ENCODE data around the gene R3HDM2.

R3HDM2 gene

GRCh38 chr12:57380300-57380699, 50.5 kb downstream of the R3HDM2 start:
- TF ChIP-seq REST (IDR thresholded peaks at IDR 0.05; ENCODE audit: insufficient read depth in 1 of 2, low read depth in 2 of 2, low read length in 2 of 2) (no peak), SIN3A (IDR thresholded peaks at IDR 0.05; ENCODE audit: borderline replicate concordance, insufficient read depth, low read length) (no peak), TAF1 (IDR thresholded peaks at IDR 0.05; ENCODE audit: borderline replicate concordance, insufficient read depth, low read length) (no peak), FOXP2 (optimal IDR thresholded peaks at IDR 0.05; ENCODE audit: borderline replicate concordance, extremely low read depth, extremely low read length, insufficient read depth) (no peak), POLR2AphosphoS5 (IDR thresholded peaks at IDR 0.05; ENCODE audit: low read depth, low read length) (no peak)

DNA sequence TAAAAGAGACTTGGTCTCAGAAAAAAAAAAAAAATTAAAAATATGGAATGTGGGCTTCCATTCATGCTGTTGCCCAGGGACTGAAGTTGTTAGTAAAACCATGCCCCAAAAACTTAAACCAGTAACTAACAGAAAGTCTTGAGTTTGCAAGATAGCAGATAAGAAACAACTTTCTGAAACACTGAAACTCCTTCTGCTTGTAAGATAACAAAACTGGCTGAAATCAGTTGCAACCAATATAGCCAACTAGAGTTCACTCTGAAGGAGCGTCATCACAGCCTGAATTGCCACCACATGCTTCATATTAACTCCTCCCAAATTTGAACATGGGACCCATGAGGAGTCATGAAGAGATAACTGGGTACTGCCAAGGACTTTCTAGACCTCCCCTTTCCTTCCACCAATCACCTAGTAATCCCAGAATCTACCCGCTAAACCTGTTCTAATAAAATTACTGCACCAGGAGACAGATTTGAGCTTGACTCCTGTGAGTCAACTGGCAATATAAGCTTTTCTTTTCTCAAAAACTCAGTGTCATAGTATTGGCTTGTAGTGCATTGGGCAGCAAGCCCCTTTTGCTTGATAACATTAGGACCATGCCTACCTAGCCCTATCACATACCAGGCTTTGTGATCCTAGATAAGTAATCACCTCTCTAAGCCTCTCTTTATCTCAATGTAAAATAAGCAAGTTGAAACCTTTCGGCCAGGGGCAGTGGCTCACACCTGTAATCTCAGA, 53.6 kb downstream of the R3HDM2 start:
- TF ChIP-seq FOXP2 (optimal IDR thresholded peaks at IDR 0.05; ENCODE audit: borderline replicate concordance, extremely low read depth, extremely low read length, insufficient read depth) (no peak), POLR2AphosphoS5 (IDR thresholded peaks at IDR 0.05; ENCODE audit: low read depth, low read length) (no peak), SIN3A (IDR thresholded peaks at IDR 0.05; ENCODE audit: borderline replicate concordance, insufficient read depth, low read length) (no peak), TAF1 (IDR thresholded peaks at IDR 0.05; ENCODE audit: borderline replicate concordance, insufficient read depth, low read length) (no peak), REST (IDR thresholded peaks at IDR 0.05; ENCODE audit: insufficient read depth in 1 of 2, low read depth in 2 of 2, low read length in 2 of 2) (no peak)

GRCh38 chr12:57372233-57372632, 58.6 kb downstream of the R3HDM2 start:
- no peak for TF ChIP-seq TAF1 (IDR thresholded peaks at IDR 0.05; ENCODE audit: borderline replicate concordance, insufficient read depth, low read length)

GRCh38 chr12:57370696-57371095, 60.1 kb downstream of the R3HDM2 start:
- TF ChIP-seq TAF1 (IDR thresholded peaks at IDR 0.05; ENCODE audit: borderline replicate concordance, insufficient read depth, low read length) (no peak), REST (IDR thresholded peaks at IDR 0.05; ENCODE audit: insufficient read depth in 1 of 2, low read depth in 2 of 2, low read length in 2 of 2) (no peak), FOXP2 (optimal IDR thresholded peaks at IDR 0.05; ENCODE audit: borderline replicate concordance, extremely low read depth, extremely low read length, insufficient read depth) (no peak), POLR2AphosphoS5 (IDR thresholded peaks at IDR 0.05; ENCODE audit: low read depth, low read length) (no peak), SIN3A (IDR thresholded peaks at IDR 0.05; ENCODE audit: borderline replicate concordance, insufficient read depth, low read length) (no peak)

GRCh38 chr12:57370072-57370471, 60.8 kb downstream of the R3HDM2 start:
- no peak for TF ChIP-seq TAF1 (IDR thresholded peaks at IDR 0.05; ENCODE audit: borderline replicate concordance, insufficient read depth, low read length)
- no peak for TF ChIP-seq FOXP2 (optimal IDR thresholded peaks at IDR 0.05; ENCODE audit: borderline replicate concordance, extremely low read depth, extremely low read length, insufficient read depth)
- TF ChIP-seq SIN3A (IDR thresholded peaks at IDR 0.05; ENCODE audit: borderline replicate concordance, insufficient read depth, low read length): no peak
- no peak for TF ChIP-seq REST (IDR thresholded peaks at IDR 0.05; ENCODE audit: insufficient read depth in 1 of 2, low read depth in 2 of 2, low read length in 2 of 2)
- TF ChIP-seq POLR2AphosphoS5 (IDR thresholded peaks at IDR 0.05; ENCODE audit: low read depth, low read length): no peak

Data from PFSK-1 (cell line).